GM18861 (cell line): ENCODE data around the gene POLR2I.

Experiments used
- ATAC-seq: cut with Tn5 transposase; IDR thresholded peaks from one replicate; pipeline ENCODE4 v1.9.1; 2021; ENCODE audit not compliant: unreplicated experiment

The POLR2I gene

DNA sequence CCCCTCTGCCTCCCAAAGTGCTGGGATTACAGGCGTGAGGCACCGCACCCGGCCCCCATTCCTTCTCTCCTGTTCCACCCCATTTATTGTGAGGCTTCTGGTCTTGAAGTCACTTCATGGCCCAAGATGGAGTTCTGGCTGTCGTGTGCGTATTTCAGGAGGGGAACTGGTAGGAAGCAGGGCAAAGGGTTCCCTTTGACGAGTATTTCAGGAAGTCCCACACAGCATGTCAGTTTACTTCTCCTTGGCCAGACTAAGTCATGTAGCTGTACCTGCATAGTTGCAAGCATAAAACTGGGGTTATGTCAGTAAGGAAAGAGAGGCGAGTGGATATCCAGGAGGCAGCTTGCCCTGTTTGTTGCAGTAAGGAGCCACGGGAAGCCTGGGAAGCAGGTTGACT is 49.8 kb downstream of the POLR2I start:
- no peak for ATAC-seq
